Transverse colon (tissue), 4 donors: ENCODE data around the gene EMP2. TPM values are rescaled to one million over a fixed set of nuclear protein-coding genes. Genes with fewer than 3 reads are reported as not detected.

Experiments
- DNase-seq: peaks from one replicate; pipeline ENCODE4 v3.0.0-alpha.2; 2019
- H3K27ac ChIP-seq, 4 donors: fragments of 200-600 bp; sonication (generic); 2 replicates each; pipeline ENCODE4 v1.5.1; 2016 to 2018; ENCODE audit warnings: inconsistent platforms in 4 of 4
- H3K27me3 ChIP-seq: fragments of 200-600 bp; sonication (generic); 2 replicates; pipeline ENCODE4 v1.5.1; 2017; ENCODE audit warnings: inconsistent platforms
- H3K36me3 ChIP-seq, 4 donors: fragments of 200-600 bp; sonication (generic); 2 replicates each; pipeline ENCODE4 v1.5.1; 2017 to 2019; ENCODE audit warnings: inconsistent platforms in 4 of 4
- H3K4me1 ChIP-seq, 4 donors: fragments of 200-600 bp; sonication (generic); 2 replicates each; pipeline ENCODE4 v1.5.1; 2017 to 2020; ENCODE audit warnings: inconsistent platforms in 4 of 4
- H3K4me3 ChIP-seq, 4 donors: fragments of 200-600 bp; sonication (generic); 1 replicate in 1 of 4; 2 replicates in 3 of 4; pipeline versions ENCODE4 v1.5.1 to v1.6.1; 2017 to 2019; ENCODE audit warnings: inconsistent platforms in 4 of 4
- H3K9me3 ChIP-seq, 2 donors: fragments of 200-600 bp; sonication (generic); 2 replicates each; pipeline ENCODE4 v1.5.1; 2017 to 2019; ENCODE audit warnings: inconsistent platforms in 2 of 2
- EP300 ChIP-seq: sonication (generic); formaldehyde crosslinking; IDR thresholded peaks from one replicate; pipeline ENCODE4 v1.6.1; 2017; ENCODE audit warnings: antibody characterized with exemption, low read depth
- POLR2A ChIP-seq: fragments of 450-650 bp; IDR thresholded peaks from one replicate; pipeline ENCODE4 v1.6.1; 2016; ENCODE audit warnings: antibody characterized with exemption, mild to moderate bottlenecking, moderate library complexity
- POLR2AphosphoS5 ChIP-seq, 3 donors: sonication (generic); formaldehyde crosslinking; IDR thresholded peaks; one replicate each; pipeline ENCODE4 v1.6.1; 2016; ENCODE audit warnings: antibody characterized with exemption in 3 of 3
- WGBS, 2 donors: methylation state at CpG; one replicate each; pipeline ENCODE4 v1.1.5; 2018; ENCODE audit warnings: low coverage in 1 of 2; 5-methylcytosine and 5-hydroxymethylcytosine counted together
- in situ Hi-C, 4 donors: fragments of 200-750 bp; cut with MboI; loops; one replicate each; pipeline versions ENCODE4 v1.15.0 to v1.15.1; 2017; ENCODE audit warnings: low sequenced_read_pairs in 3 of 4, low pct_ligation_motif_present in 1 of 4, low pct_unique_long_range_greater_than_20kb in 1 of 4
- intact Hi-C: fragments of 100-400 bp; cut with DNase I; formaldehyde crosslinking; loops from one replicate; pipeline ENCODE4 v1.15.1; 2023; ENCODE audit warnings: low total_unique reads
- total RNA-seq, 4 donors: library from RNA; depleted of rRNA; stranded (reverse); fragments of >200 nt; gene quantifications; one replicate each; pipeline ENCODE4 v1.1.0, GENCODE V29; 2016
- TF ChIP-seq, protein P1 (sequence below), 5 experiments: fragments of 200-600 bp in 3 of 5; fragments of 450-650 bp in 2 of 5; sonication (generic) in 3 of 5; IDR thresholded peaks; 1 replicate in 2 of 5; 2 replicates in 3 of 5; pipeline ENCODE4 v1.5.1; 2016 to 2017; ENCODE audit warnings: antibody characterized with exemption in 5 of 5, inconsistent platforms in 3 of 5, mild to moderate bottlenecking in 2 of 5, moderate library complexity in 1 of 5

Gene EMP2
- total RNA-seq, 4 donors from 2014 or later = 22.1 to 51.0 (median 40.2) TPM

DNA sequence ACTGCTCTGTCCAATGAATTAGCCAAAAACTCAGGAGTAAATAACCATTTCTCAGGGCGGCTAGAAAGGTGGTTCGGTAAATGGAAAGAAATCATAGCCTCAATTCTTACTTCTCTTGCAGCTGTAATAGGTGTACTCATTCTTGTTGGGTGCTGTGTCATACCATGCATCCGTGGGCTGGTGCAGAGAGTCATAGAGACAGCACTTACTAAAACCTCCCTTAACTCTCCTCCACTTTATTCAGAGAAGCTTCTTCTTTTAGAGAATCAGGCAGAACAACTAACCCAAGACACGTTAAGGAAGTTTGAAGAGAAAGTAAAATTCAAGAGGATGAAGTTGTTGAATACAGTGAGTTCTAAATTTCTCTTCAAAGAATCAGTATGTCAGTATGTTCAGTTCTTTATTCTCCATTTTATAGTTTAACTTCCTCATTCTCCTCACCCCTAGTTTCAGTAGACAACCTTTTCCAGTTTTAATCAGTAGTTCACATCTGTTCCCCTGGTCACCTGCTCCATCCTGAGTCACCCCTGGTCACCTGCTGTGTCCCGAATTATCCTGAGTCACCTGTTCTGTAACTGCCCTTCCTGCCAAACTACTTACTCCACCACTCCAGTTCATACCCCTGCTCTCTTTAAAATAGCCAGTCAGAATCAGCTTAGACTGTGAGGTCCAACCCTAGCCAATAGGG lies 85.9 kb downstream of the EMP2 start:
- intact Hi-C loops = no loop called here

DNA sequence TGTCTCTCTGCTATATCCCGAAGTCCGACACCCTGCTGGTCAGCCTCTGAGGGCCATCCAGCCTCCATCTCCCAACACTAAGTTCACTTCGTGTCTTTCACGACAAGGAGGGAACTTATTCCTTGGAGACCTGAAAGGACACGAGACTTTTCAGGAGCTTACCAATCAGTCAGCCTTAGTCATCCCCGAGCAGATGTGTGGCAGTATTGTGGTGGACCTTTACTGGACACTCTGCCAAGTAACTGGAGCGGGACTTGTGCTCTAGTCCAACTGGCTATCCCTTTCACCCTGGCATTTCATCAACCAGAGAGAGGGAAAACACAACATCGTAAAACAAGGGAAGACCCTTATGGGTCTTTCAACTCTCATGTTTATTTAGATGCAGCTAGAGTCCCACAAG lies 87.1 kb downstream of the EMP2 start:
- in situ Hi-C loops (no loop called here), intact Hi-C loops (no loop called here)
- WGBS, 2 donors = 90 to 100% methylated on average over 5 to 8 of the region's 8 CpGs

More for the DNA sequence above, 85.9 kb downstream of the EMP2 start:
- H3K36me3 ChIP-seq = no peaks in the 10 kb centered on the region
- DNase-seq = no peak
- WGBS, 2 donors = 64 to 73% methylated on average over 5 of the region's 5 CpGs
- H3K27me3 ChIP-seq = no peaks in the 10 kb centered on the region
- TF ChIP-seq EP300 = no peak
- TF ChIP-seq, protein P1, sequence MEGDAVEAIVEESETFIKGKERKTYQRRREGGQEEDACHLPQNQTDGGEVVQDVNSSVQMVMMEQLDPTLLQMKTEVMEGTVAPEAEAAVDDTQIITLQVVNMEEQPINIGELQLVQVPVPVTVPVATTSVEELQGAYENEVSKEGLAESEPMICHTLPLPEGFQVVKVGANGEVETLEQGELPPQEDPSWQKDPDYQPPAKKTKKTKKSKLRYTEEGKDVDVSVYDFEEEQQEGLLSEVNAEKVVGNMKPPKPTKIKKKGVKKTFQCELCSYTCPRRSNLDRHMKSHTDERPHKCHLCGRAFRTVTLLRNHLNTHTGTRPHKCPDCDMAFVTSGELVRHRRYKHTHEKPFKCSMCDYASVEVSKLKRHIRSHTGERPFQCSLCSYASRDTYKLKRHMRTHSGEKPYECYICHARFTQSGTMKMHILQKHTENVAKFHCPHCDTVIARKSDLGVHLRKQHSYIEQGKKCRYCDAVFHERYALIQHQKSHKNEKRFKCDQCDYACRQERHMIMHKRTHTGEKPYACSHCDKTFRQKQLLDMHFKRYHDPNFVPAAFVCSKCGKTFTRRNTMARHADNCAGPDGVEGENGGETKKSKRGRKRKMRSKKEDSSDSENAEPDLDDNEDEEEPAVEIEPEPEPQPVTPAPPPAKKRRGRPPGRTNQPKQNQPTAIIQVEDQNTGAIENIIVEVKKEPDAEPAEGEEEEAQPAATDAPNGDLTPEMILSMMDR (IDR thresholded peaks at IDR 0.05) = no peak
- no peak for TF ChIP-seq POLR2AphosphoS5 (IDR thresholded peaks at IDR 0.05)
- no peak for TF ChIP-seq POLR2A
- in situ Hi-C loops = no loop called here
- H3K4me3 ChIP-seq = no peak overlapping the region
- peaks cover 6 to 11% of the 10 kb centered on the region in 2 donors for H3K9me3 ChIP-seq
- H3K4me1 ChIP-seq = no peaks in the 10 kb centered on the region
- no peak overlapping the region for H3K27ac ChIP-seq

DNA sequence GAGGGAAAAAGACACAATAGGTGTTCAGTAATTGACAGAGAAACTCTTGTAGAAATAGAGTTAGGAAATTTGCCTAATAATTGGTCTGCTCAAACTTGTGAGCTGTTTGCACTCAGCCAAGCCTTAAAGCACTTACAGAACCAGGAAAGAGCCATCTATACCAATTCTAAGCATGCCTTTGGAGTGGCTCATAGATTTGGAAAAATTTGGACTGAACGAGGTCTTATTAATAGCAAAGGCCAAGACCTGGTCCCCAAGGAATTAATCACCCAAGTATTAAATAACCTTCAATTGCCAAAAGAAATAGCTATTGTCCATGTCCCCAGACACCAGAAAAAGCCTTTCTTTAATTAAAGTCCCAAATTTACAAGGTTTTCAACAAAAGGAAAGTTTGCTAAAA lies 90.3 kb downstream of the EMP2 start:
- in situ Hi-C loops = no loop called here
- intact Hi-C loops = no loop called here
- WGBS, 2 donors = 59 to 67% methylated on average over 1 of the region's 1 CpG
- no peak overlapping the region for H3K4me3 ChIP-seq
- DNase-seq = no peak
- H3K36me3 ChIP-seq = peaks cover 0 to 6% (median 0%) of the 10 kb centered on the region in 4 donors
- H3K27me3 ChIP-seq = no peaks in the 10 kb centered on the region
- no peak overlapping the region for H3K27ac ChIP-seq
- peaks cover 5 to 14% of the 10 kb centered on the region in 2 donors for H3K9me3 ChIP-seq
- TF ChIP-seq POLR2A = no peak
- no peak for TF ChIP-seq POLR2AphosphoS5 (IDR thresholded peaks at IDR 0.05)
- TF ChIP-seq, protein P1 (IDR thresholded peaks at IDR 0.05) = no peak
- no peak for TF ChIP-seq EP300
- no peaks in the 10 kb centered on the region for H3K4me1 ChIP-seq

More for the DNA sequence above, 87.1 kb downstream of the EMP2 start:
- DNase-seq = no peak
- H3K9me3 ChIP-seq = peaks cover 6 to 11% of the 10 kb centered on the region in 2 donors
- TF ChIP-seq EP300 (no peak), POLR2A (no peak), POLR2AphosphoS5 (IDR thresholded peaks at IDR 0.05) (no peak)
- TF ChIP-seq, protein P1 (IDR thresholded peaks at IDR 0.05) = no peak
- H3K4me1 ChIP-seq = no peaks in the 10 kb centered on the region
- no peaks in the 10 kb centered on the region for H3K27me3 ChIP-seq
- no peak overlapping the region for H3K4me3 ChIP-seq
- H3K36me3 ChIP-seq = no peaks in the 10 kb centered on the region
- no peak overlapping the region for H3K27ac ChIP-seq

DNA sequence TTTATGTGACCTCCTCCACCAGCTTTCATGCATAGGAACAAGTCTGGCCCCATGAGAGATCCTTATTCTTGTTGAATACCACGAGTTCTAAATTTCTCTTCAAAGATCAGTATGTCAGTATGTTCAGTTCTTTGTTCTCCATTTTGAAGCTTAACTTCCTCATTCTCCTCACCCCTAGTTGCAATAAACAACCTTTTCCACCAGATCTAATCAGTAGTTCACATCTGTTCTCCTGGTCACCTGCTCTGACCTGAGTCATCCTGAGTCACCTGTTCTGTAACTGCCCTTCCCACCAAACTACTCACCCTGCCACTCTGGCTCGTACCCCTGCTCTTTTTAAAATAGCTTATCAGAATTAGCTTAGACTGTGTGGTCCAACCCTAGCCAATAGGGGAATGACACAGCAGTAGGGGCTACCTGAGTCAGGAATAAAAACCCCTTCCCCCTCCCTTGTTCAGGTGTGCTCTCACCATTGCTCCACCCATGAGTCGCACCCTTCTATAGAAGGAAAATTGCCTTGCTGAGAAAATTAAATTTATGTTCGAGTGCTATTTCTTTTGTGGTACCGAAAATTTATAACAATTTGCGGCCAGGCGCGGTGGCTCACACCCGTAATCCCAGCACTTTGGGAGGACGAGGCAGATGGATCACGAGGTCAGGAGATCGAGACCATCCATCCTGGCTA lies 94.6 kb downstream of the EMP2 start:
- no peak for DNase-seq
- H3K9me3 ChIP-seq = peaks cover 5 to 9% of the 10 kb centered on the region in 2 donors
- no peaks in the 10 kb centered on the region for H3K4me1 ChIP-seq
- in situ Hi-C loops = no loop called here
- 73 to 92% methylated on average over 2 to 12 of the region's 12 CpGs for WGBS, 2 donors
- peaks cover 0 to 6% (median 0%) of the 10 kb centered on the region in 4 donors for H3K36me3 ChIP-seq
- H3K27ac ChIP-seq = no peak overlapping the region
- no peak overlapping the region for H3K4me3 ChIP-seq
- no peaks in the 10 kb centered on the region for H3K27me3 ChIP-seq
- intact Hi-C loops = no loop called here
- TF ChIP-seq EP300 (no peak), POLR2AphosphoS5 (IDR thresholded peaks at IDR 0.05) (no peak), POLR2A (no peak)
- TF ChIP-seq, protein P1 (IDR thresholded peaks at IDR 0.05) = no peak
